MM.1S (cell line): ENCODE results near the gene ATOH8.

ENCODE experiments used
- DNase-seq: peaks from one replicate; pipeline ENCODE4 v3.0.0-alpha.2; 2015
- H2AFZ ChIP-seq: fragments of 300-600 bp; sonication (generic); 2 replicates; pipeline ENCODE4 v1.6.0; 2016; ENCODE audit warnings: antibody characterized with exemption, low read length
- H3F3A ChIP-seq: fragments of 300-600 bp; sonication (generic); 2 replicates; pipeline ENCODE4 v1.6.1; 2016; ENCODE audit warnings: mild to moderate bottlenecking, antibody characterized with exemption, low read length, moderate library complexity, mixed read lengths; ENCODE audit not compliant: insufficient read depth
- H3K27ac ChIP-seq: fragments of 300-600 bp; sonication (generic); 2 replicates; pipeline ENCODE4 v1.5.1; 2016; ENCODE audit warnings: mild to moderate bottlenecking, low read length
- H3K27me3 ChIP-seq: fragments of 300-600 bp; sonication (generic); replicated peaks from 2 replicates; pipeline ENCODE4 v1.6.0; 2016; ENCODE audit warnings: low read length; ENCODE audit not compliant: insufficient read depth
- H3K36me3 ChIP-seq: fragments of 300-600 bp; sonication (generic); replicated peaks from 2 replicates; pipeline ENCODE4 v1.6.1; 2016; ENCODE audit warnings: mild to moderate bottlenecking, low read length, mixed read lengths; ENCODE audit not compliant: insufficient read depth
- H3K4me1 ChIP-seq: fragments of 300-600 bp; sonication (generic); 2 replicates; pipeline ENCODE4 v1.6.1; 2016; ENCODE audit warnings: low read length, mixed read lengths
- H3K4me2 ChIP-seq: fragments of 300-600 bp; sonication (generic); 2 replicates; pipeline ENCODE4 v1.6.0; 2016; ENCODE audit warnings: low read depth, low read length
- H3K4me3 ChIP-seq: fragments of 300-600 bp; sonication (generic); 2 replicates; pipeline ENCODE4 v1.5.1; 2016; ENCODE audit warnings: low read length, mixed read lengths
- H3K79me2 ChIP-seq: fragments of 300-600 bp; sonication (generic); 2 replicates; pipeline ENCODE4 v1.6.1; 2016; ENCODE audit warnings: mixed run types, low read length, mixed read lengths
- H3K9ac ChIP-seq: fragments of 300-600 bp; sonication (generic); 2 replicates; pipeline ENCODE4 v1.6.1; 2016; ENCODE audit warnings: low read length, mixed read lengths
- H3K9me2 ChIP-seq: fragments of 300-600 bp; sonication (generic); replicated peaks from 2 replicates; pipeline ENCODE4 v1.6.1; 2016; ENCODE audit warnings: mild to moderate bottlenecking, low read length, mixed read lengths; ENCODE audit not compliant: insufficient read depth
- H3K9me3 ChIP-seq: fragments of 300-600 bp; sonication (generic); replicated peaks from 2 replicates; pipeline ENCODE4 v1.6.1; 2016; ENCODE audit warnings: mild to moderate bottlenecking, low read length, mixed read lengths; ENCODE audit not compliant: insufficient read depth
- H4K20me1 ChIP-seq: fragments of 300-600 bp; sonication (generic); 2 replicates; pipeline ENCODE4 v1.6.1; 2016; ENCODE audit warnings: mild to moderate bottlenecking, low read length, moderate library complexity, mixed read lengths; ENCODE audit not compliant: insufficient read depth
- CTCF ChIP-seq: fragments of 300-600 bp; sonication (generic); IDR thresholded peaks from 2 replicates; pipeline ENCODE4 v1.5.1; 2016; ENCODE audit warnings: antibody characterized with exemption, low read length, mixed read lengths
- EZH2 ChIP-seq: fragments of 300-600 bp; sonication (generic); optimal IDR thresholded peaks from 2 replicates; pipeline ENCODE3; 2017; ENCODE audit warnings: low read depth, mild to moderate bottlenecking, antibody characterized with exemption, low read length, mixed read lengths
- EZH2phosphoT487 ChIP-seq: fragments of 300-600 bp; sonication (generic); IDR thresholded peaks from 2 replicates; pipeline ENCODE4 v1.6.1; 2018; ENCODE audit warnings: antibody characterized with exemption, low read length

The ATOH8 gene

DNA sequence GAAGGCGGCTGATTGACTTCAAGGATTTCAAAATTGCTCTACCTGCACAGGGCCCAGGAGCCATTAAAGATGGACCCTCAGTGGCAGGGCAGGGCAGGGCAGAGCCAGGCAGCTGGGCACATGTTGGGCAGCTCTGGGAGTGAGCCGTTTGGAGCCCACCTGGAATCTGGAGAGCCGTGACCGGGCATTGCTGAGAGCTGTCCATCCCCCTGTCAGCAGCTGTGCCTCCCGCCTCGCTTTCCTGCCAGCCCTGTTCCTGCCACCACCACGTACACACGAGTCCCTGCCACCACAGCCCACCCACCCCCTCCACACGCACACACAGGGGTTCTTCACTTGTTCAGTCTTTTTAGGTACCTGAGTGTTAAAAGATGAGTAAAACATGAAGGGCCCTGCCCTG lies 22.9 kb downstream of the ATOH8 start:
- Histone ChIP-seq H4K20me1 (no peaks in the 10 kb centered on the region), H3K36me3 (no peaks in the 10 kb centered on the region), H3K9me2 (no peaks in the 10 kb centered on the region), H3K9ac (no peak overlapping the region), H2AFZ (no peak overlapping the region), H3K27me3 (peaks cover 15% of the 10 kb centered on the region; the same call in 1 of the 2 replicates), H3K9me3 (no peaks in the 10 kb centered on the region), H3K27ac (no peak overlapping the region), H3K4me3 (no peak overlapping the region), H3K4me1 (no peaks in the 10 kb centered on the region), H3F3A (no peaks in the 10 kb centered on the region), H3K79me2 (no peaks in the 10 kb centered on the region), H3K4me2 (no peak overlapping the region)
- no peak for DNase-seq
- TF ChIP-seq EZH2phosphoT487 (no peak), CTCF (no peak), EZH2 (no peak)

- no peaks in the 10 kb centered on the region for H3K4me1 ChIP-seq
- H3K9me2 ChIP-seq: no peaks in the 10 kb centered on the region
- DNase-seq: no peak
- no peak overlapping the region for H3K4me3 ChIP-seq
- no peak overlapping the region for H2AFZ ChIP-seq
- no peaks in the 10 kb centered on the region for H3K36me3 ChIP-seq
- H3K9ac ChIP-seq: no peak overlapping the region
- peaks cover 13% of the 10 kb centered on the region; the same call in 1 of the 2 replicates for H3K27me3 ChIP-seq
- no peaks in the 10 kb centered on the region for H3F3A ChIP-seq
- H3K9me3 ChIP-seq: no peaks in the 10 kb centered on the region
- H4K20me1 ChIP-seq: no peaks in the 10 kb centered on the region
- no peak overlapping the region for H3K27ac ChIP-seq
- H3K4me2 ChIP-seq: no peak overlapping the region
- no peak for TF ChIP-seq EZH2
- TF ChIP-seq CTCF: no peak
- TF ChIP-seq EZH2phosphoT487: no peak
- H3K79me2 ChIP-seq: no peaks in the 10 kb centered on the region
Observed at GRCh38 chr2:85777441-85777861, 23.7 kb downstream of the ATOH8 start.

DNA sequence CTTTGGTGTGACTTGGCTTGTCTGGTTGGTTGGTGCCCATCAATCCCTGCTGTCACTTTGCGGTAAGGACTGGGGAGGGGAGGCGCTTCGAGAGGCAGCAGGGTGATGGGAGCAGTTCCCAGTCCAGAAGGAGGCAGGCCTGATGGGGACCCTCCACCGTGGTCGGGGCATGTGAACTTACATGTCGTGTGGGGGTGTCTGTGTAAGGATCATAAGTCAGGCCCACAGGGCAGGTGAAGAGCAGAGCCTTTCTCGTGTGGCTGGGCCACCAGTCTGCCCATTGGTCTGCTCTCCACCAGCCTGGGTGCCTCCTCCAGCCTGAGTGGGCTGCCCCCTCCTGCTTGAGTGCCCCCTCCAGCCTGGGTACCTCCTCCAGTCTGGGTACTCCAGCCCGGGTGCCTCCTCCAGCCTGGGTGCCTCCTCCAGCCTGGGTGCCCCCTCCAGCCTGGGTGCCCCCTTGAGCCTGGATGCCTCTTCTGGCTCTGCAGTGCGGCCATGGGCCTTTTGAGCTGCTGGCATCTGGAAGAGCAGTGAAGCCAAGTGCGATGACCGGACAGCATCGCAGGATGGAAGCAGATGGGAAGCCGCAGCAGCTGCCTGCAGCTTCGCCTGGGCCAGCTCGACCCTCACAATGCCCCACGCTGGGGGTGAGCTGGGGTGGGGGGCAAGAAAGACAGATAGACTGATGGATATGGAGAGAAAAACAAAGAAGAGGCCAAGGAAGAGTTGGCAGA lies 25.0 kb downstream of the ATOH8 start:
- no peaks in the 10 kb centered on the region for H4K20me1 ChIP-seq
- H3K9me2 ChIP-seq: no peaks in the 10 kb centered on the region
- H3K9me3 ChIP-seq: no peaks in the 10 kb centered on the region
- no peak overlapping the region for H3K4me2 ChIP-seq
- 0 out of 2 replicates have a peak, but pooled peaks cover under 1% of the 10 kb centered on the region for H3K27me3 ChIP-seq
- no peak overlapping the region for H3K9ac ChIP-seq
- H2AFZ ChIP-seq: no peak overlapping the region
- no peak overlapping the region for H3K4me3 ChIP-seq
- TF ChIP-seq EZH2phosphoT487: no peak
- TF ChIP-seq EZH2: no peak
- no peak for TF ChIP-seq CTCF
- H3K27ac ChIP-seq: no peak overlapping the region
- H3K79me2 ChIP-seq: no peaks in the 10 kb centered on the region
- H3K36me3 ChIP-seq: no peaks in the 10 kb centered on the region
- H3F3A ChIP-seq: no peaks in the 10 kb centered on the region
- H3K4me1 ChIP-seq: no peaks in the 10 kb centered on the region
- DNase-seq: no peak
